Activated T-helper 2 cell treated with anti-CD3 and anti-CD28 coated beads, Interferon-gamma antibody, Interleukin-2, Interleukin-4, amounts not matched to agents 10 μg/mL and 5 μg/mL and 100 μg/mL, durations not matched to agents 14 hours and 24 hours and 36 hours (primary cell): ENCODE results near the gene IARS1. TPM values are rescaled to one million over a fixed set of nuclear protein-coding genes. Genes with fewer than 3 reads are reported as not detected.

ENCODE experiments used
- DNase-seq: peaks from one replicate; pipeline ENCODE4 v3.0.0; 2021; ENCODE audit warnings: low spot score
- H3K27ac Mint-ChIP-seq: one replicate; pipeline ENCODE4 v1.8.0; 2021; ENCODE audit warnings: mixed read lengths
- H3K27me3 Mint-ChIP-seq: one replicate; pipeline ENCODE4 v1.8.0; 2021; ENCODE audit warnings: low read depth, mixed read lengths
- H3K36me3 Mint-ChIP-seq: one replicate; pipeline ENCODE4 v1.8.0; 2021; ENCODE audit warnings: low read depth, mixed read lengths
- H3K4me1 Mint-ChIP-seq: one replicate; pipeline ENCODE4 v1.8.0; 2021; ENCODE audit warnings: low read depth, mixed read lengths
- H3K4me3 Mint-ChIP-seq: one replicate; pipeline ENCODE4 v1.8.0; 2021; ENCODE audit warnings: low read depth, mild to moderate bottlenecking, moderate library complexity, mixed read lengths
- H3K9me3 Mint-ChIP-seq: one replicate; pipeline ENCODE4 v1.8.0; 2021; ENCODE audit warnings: mixed read lengths
- intact Hi-C: fragments of 100-400 bp; cut with micrococcal nuclease; formaldehyde crosslinking; loops from one replicate; pipeline ENCODE4 v1.15.1; 2023
- total RNA-seq: library from RNA; stranded (reverse); gene quantifications from 2 replicates; pipeline ENCODE4 v1.2.3, GENCODE V29; 2022

IARS1 gene
- total RNA-seq, 1 donor from 2014 or later: 177 TPM

- no peaks in the 10 kb centered on the region for H3K9me3 Mint-ChIP-seq
- H3K27ac Mint-ChIP-seq: no peak overlapping the region
- H3K4me3 Mint-ChIP-seq: no peak overlapping the region
- no peaks in the 10 kb centered on the region for H3K27me3 Mint-ChIP-seq
- peaks cover 79% of the 10 kb centered on the region for H3K36me3 Mint-ChIP-seq
- no peaks in the 10 kb centered on the region for H3K4me1 Mint-ChIP-seq
- intact Hi-C loops: no loop called here
- DNase-seq: no peak
Measured at GRCh38 chr9:92257327-92257726, 36.2 kb downstream of the IARS1 start.

DNA sequence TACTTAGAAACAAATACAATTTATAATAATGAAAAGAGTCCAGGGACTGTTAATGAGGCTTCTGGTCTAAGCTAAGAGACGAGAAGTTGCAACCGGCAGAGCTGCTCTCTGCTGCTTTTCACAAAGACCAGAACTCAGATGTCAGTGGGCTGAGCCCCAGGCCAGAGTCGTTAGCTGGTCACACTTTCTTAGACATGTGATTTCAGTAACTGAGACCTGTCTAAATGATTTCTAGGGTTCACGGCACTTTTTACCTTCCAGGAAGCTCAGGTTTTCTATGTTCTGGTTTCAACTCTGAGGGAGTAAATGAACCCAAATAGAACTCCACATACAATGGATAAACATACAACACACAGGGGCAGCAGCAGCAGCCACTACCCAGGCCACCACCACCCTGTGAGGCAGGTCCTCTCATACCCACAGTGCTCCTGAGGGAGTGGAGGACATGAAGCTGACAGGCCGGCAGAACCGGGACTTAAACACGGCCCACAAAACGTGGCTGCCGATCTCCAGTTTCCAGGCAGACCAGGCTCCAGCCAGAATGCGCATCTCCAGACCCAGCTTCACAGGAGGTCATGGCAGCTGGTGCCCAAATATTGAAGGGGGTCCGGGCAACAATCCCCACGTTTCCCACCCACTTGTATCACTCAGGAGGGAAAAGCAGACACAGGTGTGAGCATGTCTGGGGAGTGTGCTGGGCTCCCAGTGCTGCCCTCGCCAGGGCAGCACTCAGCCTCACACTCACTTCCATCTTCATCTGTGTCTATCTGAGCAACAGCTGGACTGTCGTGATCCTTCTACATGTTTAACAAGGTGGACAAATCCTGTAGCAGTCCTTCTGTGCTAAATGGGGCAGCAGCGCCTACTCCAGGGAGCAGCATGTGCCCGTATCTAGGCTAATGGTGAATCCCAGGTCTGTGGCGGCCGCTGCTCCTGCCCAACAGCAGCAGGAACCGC, 38.8 kb downstream of the IARS1 start:
- intact Hi-C loops: no loop called here

GRCh38 chr9:92253656-92254055, 39.8 kb downstream of the IARS1 start:
- DNase-seq: no peak
- Mint-ChIP-seq H3K27me3 (no peaks in the 10 kb centered on the region), H3K4me1 (no peaks in the 10 kb centered on the region), H3K27ac (no peak overlapping the region), H3K36me3 (peaks cover 82% of the 10 kb centered on the region), H3K4me3 (no peak overlapping the region), H3K9me3 (no peaks in the 10 kb centered on the region)
- intact Hi-C loops: no loop called here

More for the DNA sequence above, 38.8 kb downstream of the IARS1 start:
- no peak for DNase-seq
- Mint-ChIP-seq H3K36me3 (peaks cover 82% of the 10 kb centered on the region), H3K4me3 (no peak overlapping the region), H3K9me3 (no peaks in the 10 kb centered on the region), H3K27me3 (no peaks in the 10 kb centered on the region), H3K27ac (no peak overlapping the region), H3K4me1 (no peaks in the 10 kb centered on the region)

DNA sequence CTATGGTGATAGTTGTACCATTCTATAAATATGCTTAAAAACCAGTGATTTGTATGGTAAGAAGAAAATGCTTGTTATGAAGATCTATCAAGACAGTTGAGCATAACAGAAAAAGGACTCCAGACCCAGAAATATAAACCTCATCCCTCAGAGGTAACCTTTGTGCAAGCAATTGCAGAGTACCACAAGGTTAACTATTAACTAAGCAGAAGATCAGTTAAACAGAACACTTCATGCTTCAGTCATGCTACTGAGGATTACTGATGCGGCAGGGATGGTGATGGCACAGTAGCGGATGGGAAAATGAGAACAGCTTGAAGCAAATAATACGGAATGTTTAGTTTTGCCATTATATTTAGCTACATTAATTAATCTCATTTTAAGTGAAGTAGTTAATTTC, 45.5 kb downstream of the IARS1 start:
- H3K27ac Mint-ChIP-seq: no peak overlapping the region
- H3K9me3 Mint-ChIP-seq: no peaks in the 10 kb centered on the region
- DNase-seq: no peak
- intact Hi-C loops: loop anchor here (10.0 kb wide), 2 partner anchors 47 to 103 kb away; partner anchors contain the start of gene IARS1
- peaks cover 2% of the 10 kb centered on the region for H3K4me1 Mint-ChIP-seq
- H3K4me3 Mint-ChIP-seq: no peak overlapping the region
- H3K36me3 Mint-ChIP-seq: peaks cover 87% of the 10 kb centered on the region
- no peaks in the 10 kb centered on the region for H3K27me3 Mint-ChIP-seq

DNA sequence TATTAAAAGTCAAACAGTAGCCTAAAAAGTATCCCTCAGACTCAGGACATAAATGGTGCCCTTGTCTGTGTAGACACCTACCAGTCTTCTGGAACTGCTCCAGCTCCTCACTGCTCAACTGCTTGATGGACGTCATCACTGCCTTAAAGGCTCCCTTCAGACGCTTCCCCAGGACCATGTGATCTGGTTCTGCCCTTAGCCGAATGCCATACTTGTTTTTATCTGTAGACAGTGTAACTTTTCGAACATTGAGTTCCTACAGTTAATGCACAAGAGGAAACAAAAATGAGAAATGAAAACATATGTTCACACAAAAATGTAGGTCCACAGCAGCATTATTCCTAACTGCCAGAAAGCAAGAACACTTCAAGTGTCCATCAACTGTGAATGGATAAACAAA, 46.2 kb downstream of the IARS1 start:
- intact Hi-C loops: loop anchor here (10.0 kb wide), 2 partner anchors 48 to 102 kb away; partner anchors contain the start of gene IARS1
- Mint-ChIP-seq H3K27me3 (no peaks in the 10 kb centered on the region), H3K9me3 (no peaks in the 10 kb centered on the region), H3K36me3 (peaks cover 86% of the 10 kb centered on the region), H3K4me3 (no peak overlapping the region), H3K27ac (no peak overlapping the region), H3K4me1 (peaks cover 2% of the 10 kb centered on the region)
- no peak for DNase-seq

DNA sequence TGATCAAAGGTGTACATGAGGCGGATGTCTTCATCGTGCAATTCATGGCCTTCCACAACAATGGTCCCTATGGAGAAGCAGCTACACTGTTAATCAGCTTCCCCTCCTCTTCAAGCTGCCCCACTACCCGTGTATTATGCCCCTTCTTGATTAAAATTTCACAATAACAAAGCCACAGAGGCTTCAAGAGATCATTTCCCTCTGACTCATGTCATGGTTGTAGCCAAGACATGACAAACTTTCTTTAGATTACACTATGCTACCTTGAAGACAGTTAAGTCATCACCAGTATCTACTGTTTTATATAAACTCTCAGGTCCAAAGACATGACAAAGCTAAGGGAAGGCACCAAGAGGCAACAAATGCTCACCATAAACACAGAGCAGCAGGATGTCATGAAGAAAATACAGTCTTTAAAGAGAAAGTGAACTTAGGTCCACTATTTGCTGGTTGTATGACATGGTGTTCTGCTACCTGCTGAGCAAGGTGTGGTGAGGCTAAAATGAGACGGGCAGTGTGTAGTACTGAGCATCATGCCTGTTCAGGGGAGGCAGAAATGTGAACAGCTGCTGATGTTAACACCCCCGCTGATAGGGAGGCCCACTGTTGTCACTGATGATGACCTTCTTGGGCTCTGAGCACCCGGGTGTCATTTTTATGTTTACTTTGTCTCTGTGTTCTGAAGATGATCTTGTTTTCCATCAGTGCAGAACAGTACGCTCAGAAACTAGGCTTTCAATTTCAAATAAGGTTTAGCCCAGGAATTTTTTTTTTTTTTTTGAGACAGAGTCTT, 48.3 kb downstream of the IARS1 start:
- no peak overlapping the region for H3K27ac Mint-ChIP-seq
- H3K9me3 Mint-ChIP-seq: no peaks in the 10 kb centered on the region
- H3K27me3 Mint-ChIP-seq: no peaks in the 10 kb centered on the region
- H3K4me1 Mint-ChIP-seq: peaks cover 2% of the 10 kb centered on the region
- H3K36me3 Mint-ChIP-seq: peaks cover 90% of the 10 kb centered on the region
- intact Hi-C loops: loop anchor here (10.0 kb wide), 2 partner anchors 50 to 100 kb away; partner anchors contain the start of gene IARS1
- no peak for DNase-seq
- H3K4me3 Mint-ChIP-seq: no peak overlapping the region

Other genes with a start within 250 kb of the IARS1 start
- gene SPTLC1, start 178.3 kb downstream of the IARS1 start, total RNA-seq: 63.2 and 64.0 TPM in 2 replicates
- 73.2 and 75.5 TPM in 2 replicates for gene NOL8, start 31.7 kb upstream of the IARS1 start, total RNA-seq
- gene CENPP, start 32.3 kb upstream of the IARS1 start, total RNA-seq: 19.2 and 21.0 TPM in 2 replicates
- gene OGN, start 110.9 kb upstream of the IARS1 start, total RNA-seq: not detected in 2 replicates
- gene OMD, start 130.8 kb upstream of the IARS1 start, total RNA-seq: not detected in 2 replicates
- not detected in 2 replicates for gene ASPN, start 188.8 kb upstream of the IARS1 start, total RNA-seq
- gene ECM2, start 242.3 kb upstream of the IARS1 start, total RNA-seq: not detected in 2 replicates